HG03575 (cell line): ENCODE measurements around the gene MMS19.
A peak's percentile ranks its signal among the peaks of the same experiment; 100 is the strongest.

Experiments
- ATAC-seq: cut with Tn5 transposase; IDR thresholded peaks from one replicate; pipeline ENCODE4 v1.9.1; 2021; ENCODE audit not compliant: unreplicated experiment, insufficient number of reproducible peaks, low FRiP score; ENCODE audit errors: extremely low read depth

MMS19 gene, protein sequence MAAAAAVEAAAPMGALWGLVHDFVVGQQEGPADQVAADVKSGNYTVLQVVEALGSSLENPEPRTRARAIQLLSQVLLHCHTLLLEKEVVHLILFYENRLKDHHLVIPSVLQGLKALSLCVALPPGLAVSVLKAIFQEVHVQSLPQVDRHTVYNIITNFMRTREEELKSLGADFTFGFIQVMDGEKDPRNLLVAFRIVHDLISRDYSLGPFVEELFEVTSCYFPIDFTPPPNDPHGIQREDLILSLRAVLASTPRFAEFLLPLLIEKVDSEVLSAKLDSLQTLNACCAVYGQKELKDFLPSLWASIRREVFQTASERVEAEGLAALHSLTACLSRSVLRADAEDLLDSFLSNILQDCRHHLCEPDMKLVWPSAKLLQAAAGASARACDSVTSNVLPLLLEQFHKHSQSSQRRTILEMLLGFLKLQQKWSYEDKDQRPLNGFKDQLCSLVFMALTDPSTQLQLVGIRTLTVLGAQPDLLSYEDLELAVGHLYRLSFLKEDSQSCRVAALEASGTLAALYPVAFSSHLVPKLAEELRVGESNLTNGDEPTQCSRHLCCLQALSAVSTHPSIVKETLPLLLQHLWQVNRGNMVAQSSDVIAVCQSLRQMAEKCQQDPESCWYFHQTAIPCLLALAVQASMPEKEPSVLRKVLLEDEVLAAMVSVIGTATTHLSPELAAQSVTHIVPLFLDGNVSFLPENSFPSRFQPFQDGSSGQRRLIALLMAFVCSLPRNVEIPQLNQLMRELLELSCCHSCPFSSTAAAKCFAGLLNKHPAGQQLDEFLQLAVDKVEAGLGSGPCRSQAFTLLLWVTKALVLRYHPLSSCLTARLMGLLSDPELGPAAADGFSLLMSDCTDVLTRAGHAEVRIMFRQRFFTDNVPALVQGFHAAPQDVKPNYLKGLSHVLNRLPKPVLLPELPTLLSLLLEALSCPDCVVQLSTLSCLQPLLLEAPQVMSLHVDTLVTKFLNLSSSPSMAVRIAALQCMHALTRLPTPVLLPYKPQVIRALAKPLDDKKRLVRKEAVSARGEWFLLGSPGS

DNA sequence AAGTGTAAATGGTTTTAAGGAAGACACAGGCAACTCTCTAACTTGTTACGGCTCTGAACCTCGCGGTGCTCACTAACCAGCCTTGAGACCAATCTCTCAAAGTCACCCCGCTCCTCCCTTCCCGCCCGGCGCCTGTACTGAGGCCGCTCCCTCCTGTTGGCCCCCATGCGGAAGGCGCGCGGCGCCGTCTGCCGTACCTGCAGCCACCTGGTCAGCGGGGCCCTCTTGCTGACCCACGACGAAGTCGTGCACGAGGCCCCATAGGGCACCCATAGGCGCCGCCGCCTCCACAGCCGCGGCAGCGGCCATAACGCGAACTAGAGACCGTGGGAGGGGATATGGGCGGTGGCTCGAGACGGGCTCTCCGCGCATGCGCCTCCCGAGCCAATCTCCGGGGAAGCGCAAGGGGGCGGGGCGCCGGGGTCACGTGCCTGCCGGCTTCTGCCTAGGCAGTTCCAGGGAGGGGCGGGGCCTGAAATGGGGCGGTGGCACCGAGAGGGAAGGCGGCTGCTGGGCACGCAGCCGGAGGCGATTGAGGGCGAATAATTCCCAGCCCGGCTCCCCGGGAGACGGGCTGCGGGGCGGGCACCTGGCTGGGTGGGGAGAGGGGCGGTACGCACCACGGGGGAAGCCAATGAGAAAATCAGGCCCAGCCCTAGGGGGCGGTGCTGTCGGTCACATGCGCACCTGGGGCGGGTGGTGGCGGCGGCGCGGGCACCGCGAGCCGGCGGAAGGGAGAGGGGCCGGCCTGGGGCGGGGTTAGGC lies at the start of gene MMS19:
Gene MMS19 (minus strand): TSS at position 347 of the 765 bp plus-strand sequence. CDS start 38 bp downstream, at position 309.
- ATAC-seq, result peak; percentile 47

- no peak for ATAC-seq
Observed at GRCh38 chr10:97547962-97548361, 49.7 kb upstream of the MMS19 start.

- ATAC-seq, result no peak
Observed at GRCh38 chr10:97547271-97547600, 49.0 kb upstream of the MMS19 start.

GRCh38 chr10:97546456-97547270 lies 48.4 kb upstream of the MMS19 start:
- no peak for ATAC-seq

DNA sequence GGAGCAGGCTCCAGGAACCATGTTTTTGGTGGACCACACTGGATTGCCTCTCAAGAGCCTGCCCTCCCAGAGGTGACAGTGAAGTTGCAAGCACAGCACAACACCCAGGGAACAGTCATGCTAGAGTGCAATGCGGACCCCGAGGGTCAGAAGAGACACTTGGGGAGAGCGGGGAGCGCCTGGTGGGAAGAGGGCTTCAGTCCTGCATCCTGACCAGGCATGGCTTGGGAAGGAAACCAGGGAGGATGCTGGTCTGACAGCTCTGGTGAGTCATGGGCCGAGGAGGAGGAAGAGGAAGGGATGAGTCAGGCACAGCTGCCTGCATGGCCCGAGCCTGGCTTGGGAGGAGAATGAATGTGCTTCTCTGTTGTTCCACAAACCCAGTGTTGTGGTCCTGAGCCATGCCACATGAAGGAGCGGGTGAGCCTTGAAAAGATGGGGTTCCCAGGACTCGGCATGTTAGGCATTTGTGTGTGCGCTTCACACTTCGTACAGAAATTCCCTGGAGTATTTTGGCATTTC lies 44.9 kb upstream of the MMS19 start:
- no peak for ATAC-seq

GRCh38 chr10:97542169-97543024 lies 44.2 kb upstream of the MMS19 start:
- ATAC-seq, result no peak

- no peak for ATAC-seq
Observed at GRCh38 chr10:97540669-97541500, 42.7 kb upstream of the MMS19 start.

- ATAC-seq, result no peak
Observed at GRCh38 chr10:97539523-97540200, 41.4 kb upstream of the MMS19 start.

DNA sequence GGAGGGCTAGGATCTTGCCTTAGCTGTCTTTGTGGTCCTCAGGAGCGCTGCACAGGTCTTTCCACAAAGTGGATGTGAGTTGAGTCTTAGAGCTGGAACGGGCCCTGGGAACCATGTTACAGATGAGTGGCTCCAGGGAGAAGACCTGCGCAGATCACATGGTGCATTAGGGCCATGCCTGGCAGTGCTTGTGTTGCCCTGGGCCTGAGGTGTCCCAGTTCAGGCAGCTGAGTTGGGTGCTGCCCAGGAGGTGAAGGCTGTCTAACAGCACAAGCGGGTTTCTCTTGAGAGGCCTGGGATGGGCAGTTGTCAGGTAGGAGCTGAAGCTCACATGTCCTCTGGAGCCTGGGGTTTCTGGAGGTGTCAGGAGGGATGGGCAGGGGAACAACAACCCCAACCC lies 40.6 kb upstream of the MMS19 start:
- ATAC-seq, result no peak

DNA sequence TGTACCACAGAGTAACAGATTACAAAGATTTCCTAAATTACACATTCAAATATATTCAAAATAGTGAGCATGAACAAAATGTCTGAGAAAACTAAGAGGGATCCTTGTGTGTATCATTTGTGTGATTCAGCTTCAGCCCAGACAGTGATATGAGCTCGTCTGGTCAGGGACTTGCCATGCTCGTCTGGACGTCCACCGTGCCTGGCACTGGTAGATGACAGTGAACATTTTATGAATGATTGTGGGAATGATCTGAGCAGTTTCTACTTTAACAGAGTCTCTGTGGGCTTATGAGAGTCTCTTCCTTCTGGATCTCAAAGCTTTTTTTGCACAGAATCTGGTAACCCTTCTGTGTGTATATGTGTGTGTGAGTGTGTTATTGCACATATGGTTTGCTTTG lies 40.2 kb upstream of the MMS19 start:
- ATAC-seq, result no peak

GRCh38 chr10:97537186-97537869 lies 39.1 kb upstream of the MMS19 start:
- no peak for ATAC-seq

DNA sequence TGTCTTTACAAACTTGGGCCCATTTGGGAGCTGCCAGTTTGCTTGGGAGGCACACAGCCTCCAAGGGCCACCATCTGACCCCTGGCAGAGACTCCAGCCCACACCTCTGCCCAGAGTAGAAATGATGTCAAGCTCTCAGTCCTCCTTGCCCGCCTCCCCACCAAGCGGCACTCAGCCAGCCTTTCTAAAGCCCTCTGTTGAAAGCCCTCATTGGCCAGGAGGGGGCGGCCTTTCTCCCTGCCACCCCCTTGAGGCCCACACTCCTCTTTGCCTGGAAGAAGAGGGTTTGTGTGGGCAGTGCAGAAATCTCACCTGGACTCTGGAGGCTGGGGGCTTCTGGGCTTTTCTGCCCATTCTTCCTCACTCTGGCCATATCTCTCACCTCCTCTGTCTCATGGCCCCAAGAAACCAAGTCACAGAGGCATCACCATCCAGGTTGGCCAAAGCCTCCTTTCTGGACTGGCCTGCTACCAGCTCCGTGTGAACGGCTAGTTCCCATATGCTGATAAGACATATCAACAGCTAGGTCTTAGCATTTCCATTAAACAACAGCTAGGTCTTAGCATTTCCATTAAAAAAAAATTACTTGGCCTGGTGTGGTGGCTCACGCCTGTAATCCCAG lies 36.6 kb upstream of the MMS19 start:
- no peak for ATAC-seq

DNA sequence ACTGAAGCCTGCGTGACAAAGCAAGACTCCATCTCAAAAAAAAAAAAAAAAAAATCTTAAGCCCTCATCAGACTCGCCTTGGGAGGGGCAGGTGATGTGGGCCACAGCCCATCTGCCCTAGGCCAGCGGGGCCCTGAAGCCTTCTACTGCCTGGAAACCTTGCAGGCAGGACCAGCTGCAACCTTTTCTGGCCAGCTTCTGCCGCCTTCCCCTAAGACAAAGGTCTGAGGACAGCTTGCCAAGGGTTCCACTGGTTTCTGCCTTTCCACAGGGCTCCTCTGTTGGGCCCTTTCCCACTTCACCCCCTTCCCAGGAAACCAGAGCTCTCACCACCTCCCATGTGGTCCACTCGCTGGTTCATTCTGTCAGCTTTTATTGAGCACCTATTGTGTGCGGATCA lies 35.7 kb upstream of the MMS19 start:
- ATAC-seq, result no peak

- ATAC-seq, result no peak
Observed at GRCh38 chr10:97532935-97533671, 34.9 kb upstream of the MMS19 start.
